Lung (tissue), 12 donors: ENCODE data around the gene SLC13A2. TPM values are rescaled to one million over a fixed set of nuclear protein-coding genes. Genes with fewer than 3 reads are reported as not detected.

Experiments
- ATAC-seq: fragments of 200-7000 bp; cut with Tn5 transposase; one replicate; pipeline ENCODE4 v1.9.1; 2020; ENCODE audit warnings: moderate number of reproducible peaks; ENCODE audit not compliant: insufficient read depth, low FRiP score
- DNase-seq, 3 donors: peaks; one replicate each; pipeline ENCODE4 v3.0.0-alpha.2; 2013 to 2017
- H3K27ac ChIP-seq, 2 donors: one replicate each; pipeline ENCODE4 v1.5.1; 2013; ENCODE audit warnings: mild to moderate bottlenecking in 2 of 2, moderate library complexity in 2 of 2, control low read depth in 1 of 2, inconsistent platforms in 1 of 2, low read depth in 1 of 2, low read length in 1 of 2
- H3K27me3 ChIP-seq, 3 donors: one replicate each; pipeline ENCODE4 v1.5.1; 2013; ENCODE audit warnings: low read length in 2 of 3; ENCODE audit not compliant: control insufficient read depth in 3 of 3, insufficient read depth in 3 of 3
- H3K36me3 ChIP-seq, 4 donors: one replicate each; pipeline ENCODE4 v1.5.1; 2013; ENCODE audit warnings: low read length in 4 of 4, mild to moderate bottlenecking in 1 of 4, moderate library complexity in 1 of 4; ENCODE audit not compliant: control insufficient read depth in 4 of 4, insufficient read depth in 4 of 4
- H3K4me1 ChIP-seq, 5 donors: one replicate each; pipeline ENCODE4 v1.5.1; 2013; ENCODE audit warnings: low read length in 5 of 5, mild to moderate bottlenecking in 2 of 5, moderate library complexity in 1 of 5; ENCODE audit not compliant: control insufficient read depth in 5 of 5, insufficient read depth in 5 of 5
- H3K4me3 ChIP-seq: one replicate; pipeline ENCODE4 v1.5.1; 2013; ENCODE audit warnings: mild to moderate bottlenecking, control low read depth, moderate library complexity
- H3K9ac ChIP-seq, 2 donors: one replicate each; pipeline ENCODE4 v1.5.1; 2013; ENCODE audit warnings: low read length in 2 of 2, control low read depth in 1 of 2; ENCODE audit not compliant: insufficient read depth in 1 of 2
- H3K9me3 ChIP-seq, 4 donors: one replicate each; pipeline ENCODE4 v1.5.1; 2013; ENCODE audit warnings: low read length in 3 of 4, mild to moderate bottlenecking in 1 of 4, moderate library complexity in 1 of 4; ENCODE audit not compliant: control insufficient read depth in 4 of 4, insufficient read depth in 3 of 4
- WGBS, 2 donors: extraction: QIAGEN DNeasy Blood & Tissue Kit; methylation state at CpG; one replicate each; pipeline ENCODE4 v1.1.7; 2013; 5-methylcytosine and 5-hydroxymethylcytosine counted together
- polyA plus RNA-seq, 2 donors: library from polyadenylated mRNA; stranded (reverse); fragments of 200-250 nt; gene quantifications; one replicate each; pipeline ENCODE4 v1.2.1, GENCODE V29; 2013
- total RNA-seq, 2 donors: library from RNA; depleted of rRNA in 1 of 2; stranded (reverse); fragments of >200 nt in 1 of 2; gene quantifications; one replicate each; pipeline ENCODE4 v1.2.1, GENCODE V29; 2014 to 2021
- TF ChIP-seq, protein P1 (sequence below): IDR thresholded peaks from 2 replicates; pipeline ENCODE4 v1.5.1; 2012; ENCODE audit warnings: mild to moderate bottlenecking; ENCODE audit errors: control extremely low read depth, extremely low read depth
- donor health status: control.
- donor health status: control.
- donor health status: Bipolar disorder and iron deficiency.
- donor health status: healthy.
- donor health status: DM: yes; HTN: yes; CAD: no.

The SLC13A2 gene
- total and polyA plus RNA-seq, 4 donors, result 0.02 to 0.15 (median 0.06) TPM; not detected in 1

DNA sequence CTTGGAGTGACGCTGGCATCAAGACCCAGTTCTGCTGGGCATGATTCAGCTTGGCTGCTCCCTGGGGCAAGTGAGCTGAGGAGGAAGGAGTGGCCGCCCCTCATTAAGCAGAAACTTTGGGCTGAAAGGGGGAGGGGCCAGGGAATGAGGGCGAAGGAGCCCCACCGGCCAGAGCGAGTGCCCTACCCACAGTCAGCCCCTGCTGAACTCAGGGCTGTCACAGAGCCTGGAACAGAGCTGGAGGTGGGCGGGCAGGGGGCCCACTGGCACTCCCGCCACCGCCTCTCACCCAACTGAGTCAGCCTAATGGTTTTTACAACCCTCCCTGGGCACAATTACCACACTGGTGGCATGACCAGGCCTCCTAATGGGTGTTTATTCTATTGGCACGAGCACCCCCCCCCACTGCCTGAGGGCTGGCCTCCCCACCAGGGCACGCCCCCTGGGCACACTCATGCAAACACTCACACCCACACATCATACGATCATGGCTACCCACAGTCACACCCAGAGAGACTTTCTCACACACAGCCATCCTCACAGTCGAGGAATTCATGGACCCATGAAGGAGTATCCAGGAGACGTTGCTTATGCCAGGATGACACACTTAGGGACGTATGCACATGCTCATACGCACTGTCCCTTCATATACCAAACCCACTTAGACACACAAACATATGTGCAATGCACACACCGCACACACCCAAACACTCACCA is 59.8 kb downstream of the SLC13A2 start:
- Histone ChIP-seq H3K4me3 (no peak overlapping the region), H3K27ac (no peak overlapping the region), H3K36me3 (no peaks in the 10 kb centered on the region), H3K9me3 (no peaks in the 10 kb centered on the region), H3K9ac (no peak overlapping the region), H3K4me1 (peaks cover 0 to 6% (median 0%) of the 10 kb centered on the region in 5 donors), H3K27me3 (no peaks in the 10 kb centered on the region)
- DNase-seq, result no peak
- WGBS, 2 donors, result 72 to 81% methylated on average over 16 of the region's 16 CpGs
- TF ChIP-seq, protein P1, sequence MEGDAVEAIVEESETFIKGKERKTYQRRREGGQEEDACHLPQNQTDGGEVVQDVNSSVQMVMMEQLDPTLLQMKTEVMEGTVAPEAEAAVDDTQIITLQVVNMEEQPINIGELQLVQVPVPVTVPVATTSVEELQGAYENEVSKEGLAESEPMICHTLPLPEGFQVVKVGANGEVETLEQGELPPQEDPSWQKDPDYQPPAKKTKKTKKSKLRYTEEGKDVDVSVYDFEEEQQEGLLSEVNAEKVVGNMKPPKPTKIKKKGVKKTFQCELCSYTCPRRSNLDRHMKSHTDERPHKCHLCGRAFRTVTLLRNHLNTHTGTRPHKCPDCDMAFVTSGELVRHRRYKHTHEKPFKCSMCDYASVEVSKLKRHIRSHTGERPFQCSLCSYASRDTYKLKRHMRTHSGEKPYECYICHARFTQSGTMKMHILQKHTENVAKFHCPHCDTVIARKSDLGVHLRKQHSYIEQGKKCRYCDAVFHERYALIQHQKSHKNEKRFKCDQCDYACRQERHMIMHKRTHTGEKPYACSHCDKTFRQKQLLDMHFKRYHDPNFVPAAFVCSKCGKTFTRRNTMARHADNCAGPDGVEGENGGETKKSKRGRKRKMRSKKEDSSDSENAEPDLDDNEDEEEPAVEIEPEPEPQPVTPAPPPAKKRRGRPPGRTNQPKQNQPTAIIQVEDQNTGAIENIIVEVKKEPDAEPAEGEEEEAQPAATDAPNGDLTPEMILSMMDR, result no peak
- ATAC-seq, result no peak

DNA sequence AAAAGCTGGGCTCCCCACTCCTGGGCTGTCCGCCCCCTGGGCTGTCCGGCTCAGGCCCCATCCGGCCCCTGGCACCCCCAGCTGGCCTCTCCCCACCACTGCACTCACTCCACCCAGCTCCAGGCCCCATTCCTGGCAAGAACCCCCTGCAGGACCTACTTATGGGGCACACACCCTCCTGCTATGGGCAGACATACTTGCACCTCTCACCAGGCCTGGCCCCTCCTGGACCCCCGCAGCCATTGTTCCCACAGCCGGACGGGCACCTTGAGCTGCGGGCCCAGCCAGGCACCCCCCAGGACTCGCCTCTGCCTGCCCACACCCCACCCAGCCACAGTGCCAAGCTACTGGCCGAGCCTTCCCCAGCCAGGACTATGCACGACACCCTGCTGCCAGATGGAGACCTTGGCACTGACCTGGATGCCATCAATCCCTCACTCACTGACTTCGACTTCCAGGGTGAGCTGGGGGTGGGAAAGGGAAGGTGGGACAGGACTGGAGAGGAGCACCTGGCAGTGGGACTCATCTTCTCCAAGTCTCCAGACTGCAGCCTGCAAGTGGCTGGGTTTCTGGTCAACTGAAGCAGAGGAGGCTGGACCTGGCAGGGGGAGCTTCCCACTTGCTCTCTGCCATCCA is 61.4 kb downstream of the SLC13A2 start:
- H3K27ac ChIP-seq, result no peak overlapping the region
- TF ChIP-seq, protein P1, result no peak
- H3K9me3 ChIP-seq, result no peaks in the 10 kb centered on the region
- DNase-seq (no peak), ATAC-seq (no peak)
- no peaks in the 10 kb centered on the region for H3K36me3 ChIP-seq
- no peak overlapping the region for H3K4me3 ChIP-seq
- peaks cover 0 to 6% (median 0%) of the 10 kb centered on the region in 5 donors for H3K4me1 ChIP-seq
- 90 to 94% methylated on average over 11 of the region's 11 CpGs for WGBS, 2 donors
- no peak overlapping the region for H3K9ac ChIP-seq
- H3K27me3 ChIP-seq, result no peaks in the 10 kb centered on the region

DNA sequence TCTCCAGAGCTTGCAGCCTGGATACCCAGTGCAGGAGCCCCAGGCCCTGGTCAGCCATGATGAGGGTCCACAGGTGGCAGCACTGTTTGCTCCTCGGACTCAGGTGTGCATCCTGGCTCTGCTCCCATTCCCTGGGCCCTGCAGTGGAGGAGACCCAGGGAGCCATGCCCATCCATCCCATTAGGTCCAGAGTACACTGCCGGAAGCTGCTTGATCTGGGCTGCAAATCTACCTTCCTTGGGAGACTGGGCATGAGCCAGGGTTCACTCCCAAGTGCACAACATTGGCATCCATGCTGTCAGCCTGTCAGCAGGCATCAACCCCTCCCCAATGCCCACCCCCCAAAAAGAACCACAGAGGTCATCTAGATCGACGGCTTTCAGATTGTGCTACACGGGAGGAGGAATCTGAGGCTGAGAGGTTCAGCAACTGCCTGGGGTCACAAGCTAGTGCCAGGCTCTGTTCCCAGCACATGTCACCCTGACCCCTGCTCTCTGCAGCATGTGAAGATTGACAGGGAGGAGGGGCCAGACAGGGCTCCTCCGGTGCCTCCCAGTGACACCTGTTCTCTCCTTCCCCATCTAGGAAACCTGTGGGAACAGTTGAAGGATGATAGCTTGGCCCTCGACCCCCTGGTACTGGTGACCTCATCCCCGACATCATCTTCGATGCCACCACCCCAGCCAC is 63.2 kb downstream of the SLC13A2 start:
- 70 to 81% methylated on average over 9 of the region's 9 CpGs for WGBS, 2 donors
- H3K27ac ChIP-seq, result no peak overlapping the region

More for the DNA sequence above, 63.2 kb downstream of the SLC13A2 start:
- TF ChIP-seq, protein P1, result no peak
- DNase-seq (no peak), ATAC-seq (no peak)
- Histone ChIP-seq H3K36me3 (no peaks in the 10 kb centered on the region), H3K4me3 (no peak overlapping the region), H3K27me3 (no peaks in the 10 kb centered on the region), H3K4me1 (peaks cover 0 to 6% (median 0%) of the 10 kb centered on the region in 5 donors), H3K9me3 (no peaks in the 10 kb centered on the region), H3K9ac (no peak overlapping the region)
